ENCODE measurements around the gene SLC8B1. TPM values are rescaled to one million over a fixed set of nuclear protein-coding genes. Genes with fewer than 3 reads are reported as not detected.
A peak's percentile ranks its signal among the peaks of the same experiment; 100 is the strongest.

The SLC8B1 gene
- total and polyA plus RNA-seq, 9 donors: 8.0 to 24.2 (median 11.8) TPM

DNA sequence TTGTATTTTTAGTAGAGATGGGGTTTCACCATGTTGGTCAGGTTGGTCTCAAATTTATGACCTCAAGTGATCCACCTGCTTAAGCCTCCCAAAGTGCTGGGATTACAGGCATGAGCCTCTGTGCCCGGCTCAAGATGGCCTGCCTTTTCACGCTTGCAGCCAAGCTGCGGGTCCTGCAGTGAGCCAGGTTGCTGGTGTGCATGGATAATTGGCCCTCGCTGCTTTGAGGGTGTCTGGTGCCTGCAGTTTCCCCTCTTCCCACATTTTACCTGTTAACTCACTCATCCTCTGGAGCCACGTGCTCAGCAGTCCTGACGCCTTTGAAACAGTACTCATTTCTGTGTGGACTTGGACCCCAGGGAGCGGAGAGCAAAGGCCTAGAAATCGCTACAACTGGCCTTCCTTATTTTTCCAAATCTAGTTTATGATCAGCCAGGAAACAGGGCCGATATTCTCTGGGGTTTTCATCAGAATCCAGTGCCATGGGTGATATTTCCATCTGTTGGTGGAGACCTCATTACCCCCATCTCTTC lies 71.4 kb downstream of the SLC8B1 start:
- Histone ChIP-seq H3K4me1 (ENCODE audit: control insufficient read depth, insufficient read depth, low read length) (peaks cover 32% of the 10 kb centered on the region), H3K9me3 (replicated peaks; ENCODE audit: control insufficient read depth, low read depth, low read length) (no peaks in the 10 kb centered on the region), H3K4me3 (ENCODE audit: low read length) (no peak overlapping the region), H3K36me3 (ENCODE audit: control insufficient read depth, insufficient read depth, low read length) (peaks cover 40% of the 10 kb centered on the region), H3K27ac (ENCODE audit: low read length) (no peak overlapping the region), H3K27me3 (ENCODE audit: control insufficient read depth, insufficient read depth, low read length) (no peaks in the 10 kb centered on the region)
- WGBS (ENCODE audit: insufficient coverage): 61% methylated on average over 6 of the region's 9 CpGs
- DNase-seq: no peak

DNA sequence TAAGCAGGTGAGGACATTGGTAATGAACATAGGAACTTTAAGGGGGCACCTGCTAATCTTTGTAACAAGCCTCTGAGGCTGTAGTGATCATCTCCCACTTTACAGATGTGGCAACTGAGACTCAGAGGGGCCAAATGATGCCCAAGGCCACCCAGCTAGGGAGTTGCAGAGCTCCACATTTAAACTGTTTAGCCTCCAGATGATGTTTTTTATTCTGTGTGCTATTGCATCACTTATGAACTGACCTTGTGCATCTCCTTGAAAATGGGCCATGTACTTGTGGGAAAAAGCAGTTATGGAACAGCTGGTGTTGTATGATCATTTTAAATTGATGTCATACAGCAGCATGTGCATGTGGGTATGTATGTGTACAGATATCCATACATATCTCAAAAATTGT lies 72.2 kb downstream of the SLC8B1 start:
- Histone ChIP-seq H3K9me3 (replicated peaks; ENCODE audit: control insufficient read depth, low read depth, low read length) (no peaks in the 10 kb centered on the region), H3K27me3 (ENCODE audit: control insufficient read depth, insufficient read depth, low read length) (no peaks in the 10 kb centered on the region), H3K27ac (ENCODE audit: low read length) (peak overlapping the region; percentile 31), H3K4me3 (ENCODE audit: low read length) (no peak overlapping the region), H3K36me3 (ENCODE audit: control insufficient read depth, insufficient read depth, low read length) (peaks cover 32% of the 10 kb centered on the region), H3K4me1 (ENCODE audit: control insufficient read depth, insufficient read depth, low read length) (peaks cover 34% of the 10 kb centered on the region)
- peak; percentile 72 for DNase-seq

DNA sequence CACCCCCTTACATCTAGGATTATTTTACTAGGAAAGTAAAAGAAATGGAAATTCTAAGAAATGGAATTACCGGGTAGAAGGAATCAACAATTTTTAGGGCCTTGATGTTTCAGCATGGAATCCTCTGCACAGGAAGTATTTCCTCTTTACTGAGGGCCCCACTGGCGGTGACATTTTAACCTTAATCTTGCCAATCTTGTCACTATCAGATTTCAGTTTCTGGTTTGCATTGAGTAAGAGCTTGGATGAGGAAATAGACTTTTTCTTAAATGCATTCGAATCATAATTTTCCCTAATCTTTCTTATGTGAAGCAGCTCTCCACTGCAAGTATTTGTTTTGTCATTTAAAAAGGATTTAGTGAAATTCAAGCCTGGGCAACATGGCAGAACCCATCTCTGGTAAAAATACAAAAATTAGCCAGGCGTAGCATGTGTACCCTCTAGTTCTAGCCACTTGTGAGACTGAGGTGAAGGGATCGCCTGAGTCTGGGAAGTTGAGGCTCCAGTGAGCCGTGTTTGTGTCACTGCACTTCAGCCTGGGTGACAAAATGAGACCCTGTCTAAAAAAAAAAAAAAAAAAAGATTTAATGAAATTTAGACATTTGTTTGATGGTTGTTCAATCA lies 73.0 kb downstream of the SLC8B1 start:
- 73% methylated on average over 2 of the region's 6 CpGs for WGBS (ENCODE audit: insufficient coverage)
- Histone ChIP-seq H3K9me3 (replicated peaks; ENCODE audit: control insufficient read depth, low read depth, low read length) (no peaks in the 10 kb centered on the region), H3K36me3 (ENCODE audit: control insufficient read depth, insufficient read depth, low read length) (peaks cover 28% of the 10 kb centered on the region), H3K4me3 (ENCODE audit: low read length) (no peak overlapping the region), H3K27me3 (ENCODE audit: control insufficient read depth, insufficient read depth, low read length) (no peaks in the 10 kb centered on the region), H3K4me1 (ENCODE audit: control insufficient read depth, insufficient read depth, low read length) (peaks cover 34% of the 10 kb centered on the region), H3K27ac (ENCODE audit: low read length) (no peak overlapping the region)
- DNase-seq: no peak

DNA sequence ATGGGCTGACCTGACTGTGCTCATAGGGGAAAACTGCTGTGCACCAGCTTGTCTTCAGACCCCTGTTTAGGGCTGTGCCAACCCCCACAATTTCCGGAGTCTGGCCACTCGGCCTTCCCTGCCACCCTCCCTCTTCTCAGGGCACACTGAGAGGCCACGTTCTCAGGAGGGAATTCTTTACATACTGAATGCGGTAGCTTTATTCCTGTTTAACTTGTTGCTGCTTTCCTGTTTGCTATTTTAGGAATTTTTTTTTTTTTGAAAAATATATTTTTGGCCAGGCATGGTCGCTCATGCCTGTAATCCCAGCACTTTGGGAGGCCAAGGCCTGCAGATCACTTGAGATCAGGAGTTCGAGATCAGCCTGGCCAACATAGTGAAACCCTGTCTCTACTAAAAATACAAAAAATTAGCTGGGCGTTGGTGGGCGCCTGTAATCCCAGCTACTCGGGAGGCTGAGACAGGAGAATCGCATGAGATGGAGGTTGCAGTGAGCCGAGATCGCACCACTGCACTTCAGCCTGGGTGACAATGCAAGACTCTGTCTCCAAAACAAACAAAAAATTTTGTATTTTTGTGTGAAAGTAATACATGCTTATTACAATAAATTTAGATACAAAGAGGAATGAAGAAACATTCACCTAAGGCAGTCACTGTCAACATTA lies 74.1 kb downstream of the SLC8B1 start:
- H3K4me1 ChIP-seq (ENCODE audit: control insufficient read depth, insufficient read depth, low read length): peaks cover 34% of the 10 kb centered on the region
- no peak for DNase-seq

DNA sequence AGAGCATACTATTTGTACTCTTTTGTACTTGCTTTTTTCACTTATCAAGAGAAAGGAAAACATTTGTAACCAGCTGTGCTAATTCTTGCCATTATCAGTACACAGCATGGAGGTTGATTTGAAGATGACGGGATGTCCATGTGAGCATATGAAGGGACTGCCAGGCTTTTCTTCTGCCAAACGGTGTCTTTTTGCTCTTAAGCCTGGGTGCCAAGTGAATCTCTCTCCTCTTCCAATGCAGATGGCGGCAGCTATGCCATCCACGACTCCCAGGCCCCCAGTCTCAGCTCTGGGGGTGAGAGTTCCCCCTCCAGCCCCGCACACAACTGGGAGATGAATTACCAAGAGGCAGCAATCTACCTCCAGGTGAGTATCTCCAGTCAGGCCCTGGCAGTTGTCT lies 74.8 kb downstream of the SLC8B1 start:
- Histone ChIP-seq H3K4me3 (ENCODE audit: low read length) (no peak overlapping the region), H3K9me3 (replicated peaks; ENCODE audit: control insufficient read depth, low read depth, low read length) (no peaks in the 10 kb centered on the region), H3K36me3 (ENCODE audit: control insufficient read depth, insufficient read depth, low read length) (peaks cover 10% of the 10 kb centered on the region), H3K27ac (ENCODE audit: low read length) (peak overlapping the region; percentile 91), H3K27me3 (ENCODE audit: control insufficient read depth, insufficient read depth, low read length) (no peaks in the 10 kb centered on the region), H3K4me1 (ENCODE audit: control insufficient read depth, insufficient read depth, low read length) (peaks cover 34% of the 10 kb centered on the region)
- WGBS (ENCODE audit: insufficient coverage): 57% methylated on average over 3 of the region's 5 CpGs
- DNase-seq: peak; percentile 56

More for the DNA sequence above, 74.1 kb downstream of the SLC8B1 start:
- Histone ChIP-seq H3K9me3 (replicated peaks; ENCODE audit: control insufficient read depth, low read depth, low read length) (no peaks in the 10 kb centered on the region), H3K27ac (ENCODE audit: low read length) (peak overlapping the region; percentile 91), H3K4me3 (ENCODE audit: low read length) (no peak overlapping the region), H3K27me3 (ENCODE audit: control insufficient read depth, insufficient read depth, low read length) (no peaks in the 10 kb centered on the region), H3K36me3 (ENCODE audit: control insufficient read depth, insufficient read depth, low read length) (peaks cover 16% of the 10 kb centered on the region)
- 33% methylated on average over 1 of the region's 12 CpGs for WGBS (ENCODE audit: insufficient coverage)

DNA sequence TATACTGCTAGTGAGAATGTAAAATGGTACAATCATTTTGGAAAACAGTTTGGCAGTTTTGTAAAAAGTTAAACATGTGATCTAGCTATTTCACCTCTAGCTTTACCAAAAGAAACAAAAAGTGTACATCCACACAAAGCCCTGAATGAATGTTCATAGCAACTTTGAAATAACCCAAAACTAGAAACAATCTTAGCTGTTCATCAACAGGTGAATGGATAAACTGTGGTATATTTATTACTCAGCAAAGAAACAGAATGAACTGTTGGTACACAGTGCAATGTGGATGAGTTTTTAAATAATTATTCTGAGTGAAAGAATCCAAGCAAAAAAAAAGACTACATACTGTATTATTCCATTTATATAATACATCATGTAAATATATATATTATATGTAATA lies 77.3 kb downstream of the SLC8B1 start:
- peaks cover 6% of the 10 kb centered on the region for H3K36me3 ChIP-seq (ENCODE audit: control insufficient read depth, insufficient read depth, low read length)
- no peak for DNase-seq

DNA sequence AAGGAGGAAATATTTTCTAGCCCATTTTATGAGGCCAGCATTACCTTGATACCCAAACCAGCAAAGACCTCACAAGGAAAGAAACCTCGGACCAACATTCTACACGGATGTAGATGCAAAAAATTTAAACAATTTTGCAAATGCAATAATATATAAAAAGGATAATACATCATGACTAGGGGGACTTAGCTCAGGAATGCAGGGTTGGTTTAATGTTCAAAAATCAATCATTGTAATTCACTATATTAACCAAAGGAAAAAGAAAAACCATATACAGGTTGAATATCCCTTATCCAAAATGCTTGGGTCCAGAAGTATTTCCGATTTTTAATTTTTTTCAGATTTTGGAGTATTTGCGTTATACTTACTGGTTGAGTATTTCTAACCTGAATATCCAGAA lies 80.6 kb downstream of the SLC8B1 start:
- Histone ChIP-seq H3K27me3 (ENCODE audit: control insufficient read depth, insufficient read depth, low read length) (no peaks in the 10 kb centered on the region), H3K36me3 (ENCODE audit: control insufficient read depth, insufficient read depth, low read length) (peaks cover 18% of the 10 kb centered on the region), H3K4me1 (ENCODE audit: control insufficient read depth, insufficient read depth, low read length) (peaks cover 35% of the 10 kb centered on the region), H3K4me3 (ENCODE audit: low read length) (no peak overlapping the region), H3K27ac (ENCODE audit: low read length) (no peak overlapping the region), H3K9me3 (replicated peaks; ENCODE audit: control insufficient read depth, low read depth, low read length) (peaks cover 9% of the 10 kb centered on the region)
- DNase-seq: no peak
- WGBS (ENCODE audit: insufficient coverage): 100% methylated on average over 1 of the region's 4 CpGs

More for the DNA sequence above, 77.3 kb downstream of the SLC8B1 start:
- Histone ChIP-seq H3K27ac (ENCODE audit: low read length) (no peak overlapping the region), H3K4me3 (ENCODE audit: low read length) (no peak overlapping the region), H3K4me1 (ENCODE audit: control insufficient read depth, insufficient read depth, low read length) (peaks cover 37% of the 10 kb centered on the region), H3K9me3 (replicated peaks; ENCODE audit: control insufficient read depth, low read depth, low read length) (peaks cover 9% of the 10 kb centered on the region), H3K27me3 (ENCODE audit: control insufficient read depth, insufficient read depth, low read length) (no peaks in the 10 kb centered on the region)

DNA sequence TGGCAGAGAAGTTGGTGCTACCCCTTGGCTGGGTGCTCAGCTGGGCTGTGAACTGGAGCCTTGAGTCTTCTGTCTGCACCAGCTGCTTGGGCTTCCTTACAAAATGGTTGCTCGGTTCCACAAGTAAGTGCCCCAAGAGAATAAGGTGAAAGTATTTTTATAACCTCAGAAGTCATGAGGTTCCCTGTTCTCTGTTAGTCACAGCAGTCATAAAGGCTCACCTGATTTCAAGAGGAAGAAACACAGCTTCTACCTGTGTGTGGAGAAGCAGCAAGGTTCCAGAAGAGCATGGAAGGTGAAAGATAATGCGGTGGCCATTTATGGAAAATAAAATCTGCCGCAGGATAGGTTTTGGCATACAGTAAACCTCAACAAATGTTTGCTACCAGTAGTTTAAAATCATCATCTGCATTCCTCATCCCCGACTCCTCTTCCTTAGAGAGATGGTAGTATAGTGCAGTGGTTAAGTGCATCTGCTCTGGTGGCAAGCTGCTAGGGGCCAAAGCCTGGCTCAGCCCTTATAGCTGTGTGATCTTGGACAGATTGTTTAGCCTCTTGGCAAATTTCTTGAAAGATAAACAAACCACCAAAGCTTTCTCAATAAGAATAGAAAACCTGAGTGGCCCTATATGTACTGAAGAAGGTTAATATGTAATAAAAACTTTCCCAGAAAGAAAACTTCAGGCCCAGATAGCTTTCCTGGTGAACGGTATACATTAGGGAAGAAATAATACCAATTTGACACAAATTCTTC lies 81.2 kb downstream of the SLC8B1 start:
- no peak for DNase-seq
- Histone ChIP-seq H3K9me3 (replicated peaks; ENCODE audit: control insufficient read depth, low read depth, low read length) (peaks cover 9% of the 10 kb centered on the region), H3K27ac (ENCODE audit: low read length) (no peak overlapping the region), H3K4me1 (ENCODE audit: control insufficient read depth, insufficient read depth, low read length) (peaks cover 35% of the 10 kb centered on the region), H3K27me3 (ENCODE audit: control insufficient read depth, insufficient read depth, low read length) (no peaks in the 10 kb centered on the region), H3K4me3 (ENCODE audit: low read length) (no peak overlapping the region), H3K36me3 (ENCODE audit: control insufficient read depth, insufficient read depth, low read length) (peaks cover 23% of the 10 kb centered on the region)
- no CpG with 5 or more reads among the region's 5 CpGs for WGBS (ENCODE audit: insufficient coverage)

DNA sequence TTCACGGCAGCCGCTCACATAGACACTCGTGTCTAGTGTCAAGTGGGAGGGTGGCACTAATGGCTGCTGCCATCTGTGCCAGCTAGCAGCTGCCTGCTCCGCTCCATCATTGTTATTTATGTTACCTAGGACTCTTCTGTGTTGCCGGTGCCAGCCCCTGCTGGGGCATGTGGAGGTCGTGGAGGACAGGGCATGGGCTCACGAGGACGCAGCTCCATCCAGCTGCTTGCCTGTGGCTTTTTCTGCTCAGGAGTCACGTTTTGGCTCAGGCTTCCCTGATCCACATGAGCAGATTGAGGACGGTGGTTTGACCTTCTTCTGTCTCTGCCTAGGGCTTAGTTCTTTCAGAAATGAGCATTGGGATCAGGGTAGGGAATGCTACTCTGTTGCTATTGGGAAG lies 82.4 kb downstream of the SLC8B1 start:
- no peak overlapping the region for H3K4me3 ChIP-seq (ENCODE audit: low read length)
- 88% methylated on average over 7 of the region's 10 CpGs for WGBS (ENCODE audit: insufficient coverage)
- no peaks in the 10 kb centered on the region for H3K27me3 ChIP-seq (ENCODE audit: control insufficient read depth, insufficient read depth, low read length)
- H3K4me1 ChIP-seq (ENCODE audit: control insufficient read depth, insufficient read depth, low read length): peaks cover 43% of the 10 kb centered on the region
- peaks cover 9% of the 10 kb centered on the region for H3K9me3 ChIP-seq (replicated peaks; ENCODE audit: control insufficient read depth, low read depth, low read length)
- peak; percentile 40 for DNase-seq
- H3K36me3 ChIP-seq (ENCODE audit: control insufficient read depth, insufficient read depth, low read length): peaks cover 30% of the 10 kb centered on the region
- peak overlapping the region; percentile 52 for H3K27ac ChIP-seq (ENCODE audit: low read length)

DNA sequence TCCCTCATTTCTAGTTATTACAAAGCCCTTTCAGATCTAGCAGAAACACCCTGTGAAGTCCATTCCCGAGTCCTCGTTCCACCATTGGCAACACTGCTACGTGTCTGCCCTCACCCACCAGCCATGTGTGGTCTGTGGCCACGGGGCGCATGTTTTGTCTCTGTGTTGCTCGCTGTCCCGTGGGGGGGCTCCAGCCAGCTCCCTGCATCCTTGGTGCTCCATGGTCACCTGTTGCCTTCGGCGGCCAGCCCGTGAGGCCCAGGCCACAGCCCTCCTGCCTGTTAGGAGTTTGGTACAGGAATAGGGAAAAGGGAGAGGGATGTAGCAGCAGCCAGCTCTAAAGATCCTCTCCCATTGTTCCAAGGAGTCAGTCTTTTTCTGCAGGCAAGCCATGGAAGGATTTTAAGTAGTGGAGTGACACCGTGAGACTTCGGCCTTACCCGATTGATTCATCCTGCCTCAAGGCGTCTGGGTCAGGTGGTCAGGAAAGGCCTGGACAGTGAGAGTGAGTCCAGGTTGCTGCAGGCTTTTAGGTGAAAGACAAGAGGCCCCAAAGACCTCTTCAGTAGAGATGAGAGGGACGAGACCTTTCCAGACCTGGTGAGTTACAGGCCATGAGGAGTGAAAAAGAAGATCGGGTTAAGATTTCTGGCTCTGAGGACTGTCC lies 83.4 kb downstream of the SLC8B1 start:
- peaks cover 33% of the 10 kb centered on the region for H3K36me3 ChIP-seq (ENCODE audit: control insufficient read depth, insufficient read depth, low read length)

More for the DNA sequence above, 83.4 kb downstream of the SLC8B1 start:
- Histone ChIP-seq H3K27ac (ENCODE audit: low read length) (no peak overlapping the region), H3K9me3 (replicated peaks; ENCODE audit: control insufficient read depth, low read depth, low read length) (peaks cover 9% of the 10 kb centered on the region), H3K4me1 (ENCODE audit: control insufficient read depth, insufficient read depth, low read length) (peaks cover 52% of the 10 kb centered on the region), H3K27me3 (ENCODE audit: control insufficient read depth, insufficient read depth, low read length) (no peaks in the 10 kb centered on the region), H3K4me3 (ENCODE audit: low read length) (no peak overlapping the region)
- no peak for DNase-seq
- 88% methylated on average over 8 of the region's 16 CpGs for WGBS (ENCODE audit: insufficient coverage)
